GM18873 (cell line): Measurements from ENCODE around the gene DLEU7.

Experiments used
- ATAC-seq: cut with Tn5 transposase; IDR thresholded peaks from one replicate; pipeline ENCODE4 v1.9.1; 2021; ENCODE audit warnings: mild to moderate bottlenecking, moderate library complexity, moderate number of reproducible peaks; ENCODE audit not compliant: unreplicated experiment, low FRiP score

Gene DLEU7

GRCh38 chr13:50797091-50797490 is 46.4 kb downstream of the DLEU7 start:
- ATAC-seq, result no peak

- ATAC-seq, result no peak
Measured at GRCh38 chr13:50796463-50796862, 47.0 kb downstream of the DLEU7 start.

- no peak for ATAC-seq
Measured at GRCh38 chr13:50794226-50794625, 49.3 kb downstream of the DLEU7 start.

- no peak for ATAC-seq
Measured at GRCh38 chr13:50793026-50793425, 50.5 kb downstream of the DLEU7 start.

GRCh38 chr13:50788551-50789210 is 54.8 kb downstream of the DLEU7 start:
- no peak for ATAC-seq

- ATAC-seq, result no peak
Measured at GRCh38 chr13:50787316-50788195, 55.9 kb downstream of the DLEU7 start.

- no peak for ATAC-seq
Measured at GRCh38 chr13:50783717-50784290, 59.7 kb downstream of the DLEU7 start.

GRCh38 chr13:50783066-50783465 is 60.4 kb downstream of the DLEU7 start:
- ATAC-seq, result no peak

- no peak for ATAC-seq
Measured at GRCh38 chr13:50780201-50781015, 63.1 kb downstream of the DLEU7 start.

- ATAC-seq, result no peak
Measured at GRCh38 chr13:50779443-50780200, 63.9 kb downstream of the DLEU7 start.
